ENCODE results near the gene AFF3. TPM values are rescaled to one million over a fixed set of nuclear protein-coding genes. Genes with fewer than 3 reads are reported as not detected.

The AFF3 gene
- total and polyA plus RNA-seq, 8 donors, result 16.4 to 42.0 (median 21.4) TPM

- TF ChIP-seq CTCF (IDR thresholded peaks at IDR 0.05), result no peak
- H3K4me3 ChIP-seq, result no peak overlapping the region
- no peaks in the 10 kb centered on the region for H3K4me1 ChIP-seq
- H3K27me3 ChIP-seq, result no peaks in the 10 kb centered on the region
- H3K27ac ChIP-seq, result no peak overlapping the region
- ATAC-seq (no peak), DNase-seq (no peak)
- peaks cover 0 to 15% of the 10 kb centered on the region in 2 donors for H3K9me3 ChIP-seq
- intact Hi-C loops (cut with DNase I), result no loop called here
- no peaks in the 10 kb centered on the region for H3K36me3 ChIP-seq
Measured at GRCh38 chr2:99793022-99793421, 349.4 kb downstream of the AFF3 start.

- Histone ChIP-seq H3K36me3 (no peaks in the 10 kb centered on the region), H3K27ac (no peak overlapping the region), H3K27me3 (no peaks in the 10 kb centered on the region), H3K9me3 (no peaks in the 10 kb centered on the region), H3K4me1 (peaks cover 0 to 11% of the 10 kb centered on the region in 2 donors), H3K4me3 (no peak overlapping the region)
- no peak for TF ChIP-seq CTCF (IDR thresholded peaks at IDR 0.05)
- no peak for ATAC-seq
- intact Hi-C loops (cut with DNase I), result no loop called here
- DNase-seq, result no peak
Measured at GRCh38 chr2:99789849-99790248, 352.5 kb downstream of the AFF3 start.

- intact Hi-C loops (cut with DNase I), result no loop called here
- no peaks in the 10 kb centered on the region for H3K27me3 ChIP-seq
- no peaks in the 10 kb centered on the region for H3K36me3 ChIP-seq
- H3K9me3 ChIP-seq, result no peaks in the 10 kb centered on the region
- H3K4me3 ChIP-seq, result no peak overlapping the region
- peaks cover 0 to 17% of the 10 kb centered on the region in 2 donors for H3K4me1 ChIP-seq
- no peak for DNase-seq
- ATAC-seq, result no peak
- no peak for TF ChIP-seq CTCF (IDR thresholded peaks at IDR 0.05)
- H3K27ac ChIP-seq, result no peak overlapping the region
Measured at GRCh38 chr2:99787769-99788382, 354.5 kb downstream of the AFF3 start.

GRCh38 chr2:99786636-99787390 is 355.6 kb downstream of the AFF3 start:
- peaks cover 0 to 17% of the 10 kb centered on the region in 2 donors for H3K4me1 ChIP-seq
- H3K4me3 ChIP-seq, result no peak overlapping the region
- intact Hi-C loops (cut with DNase I), result no loop called here

More at GRCh38 chr2:99786636-99787390, 355.6 kb downstream of the AFF3 start:
- no peak for TF ChIP-seq CTCF (IDR thresholded peaks at IDR 0.05)
- DNase-seq (no peak), ATAC-seq (no peak)
- Histone ChIP-seq H3K9me3 (no peaks in the 10 kb centered on the region), H3K27me3 (no peaks in the 10 kb centered on the region), H3K36me3 (no peaks in the 10 kb centered on the region), H3K27ac (no peak overlapping the region)

Data from left lung (tissue), 10 donors.